CD1c-positive myeloid dendritic cell (primary cell): ENCODE data around the gene OR8K5.
"Not testable (repeated sequence)": the region's sequence is repeated elsewhere in the genome, so short reads cannot be mapped to it uniquely, and the experiment has no call there.

Source experiments
- DNase-seq: peaks from one replicate; pipeline ENCODE4 v3.0.0-alpha.2; 2016; ENCODE audit errors: extremely low spot score

OR8K5 gene

GRCh38 chr11:56160217-56160616, at the start of gene OR8K5:
OR8K5 (minus strand) TSS chr11:56160317; CDS start chr11:56160317, 0 bp downstream.
- no peak for DNase-seq

- DNase-seq: no peak
These were observed 47.7 kb upstream of the OR8K5 start for GRCh38 chr11:56207790-56208189.

- DNase-seq: no peak
These were observed 37.2 kb upstream of the OR8K5 start for GRCh38 chr11:56197367-56197766.

GRCh38 chr11:56196705-56197104, 36.6 kb upstream of the OR8K5 start:
- DNase-seq: no peak

GRCh38 chr11:56188602-56189001, 28.5 kb upstream of the OR8K5 start:
- DNase-seq: no peak

- DNase-seq: no peak
These were observed 23.3 kb upstream of the OR8K5 start for GRCh38 chr11:56183459-56183858.

GRCh38 chr11:56176318-56176717, 16.2 kb upstream of the OR8K5 start, which contains the start of gene OR5J2:
OR5J2 (plus strand) TSS chr11:56176618; CDS start chr11:56176618, 0 bp downstream.
- DNase-seq: no peak

GRCh38 chr11:56172256-56172830, 12.2 kb upstream of the OR8K5 start:
- no peak for DNase-seq

- no peak for DNase-seq
These were observed 3.7 kb upstream of the OR8K5 start for GRCh38 chr11:56163804-56164203.

GRCh38 chr11:56152333-56152732, 7.8 kb downstream of the OR8K5 start:
- DNase-seq: no peak

- no peak for DNase-seq
These were observed 8.7 kb downstream of the OR8K5 start for GRCh38 chr11:56151376-56151775.

GRCh38 chr11:56143681-56144080, 16.4 kb downstream of the OR8K5 start:
- DNase-seq: not testable (repeated sequence)

GRCh38 chr11:56140151-56140661, 19.9 kb downstream of the OR8K5 start, which contains the start of gene OR8J3:
OR8J3 (minus strand) TSS chr11:56140201; CDS start chr11:56137718, 2,483 bp downstream.
- no peak for DNase-seq

GRCh38 chr11:56122073-56122472, 38.0 kb downstream of the OR8K5 start, which contains the start of gene OR8H3:
OR8H3 (plus strand) TSS chr11:56122373; CDS start chr11:56122373, 0 bp downstream.
- no peak for DNase-seq
